ENCODE data around the gene HHATL.

- TF ChIP-seq POLR2AphosphoS5 (IDR thresholded peaks at IDR 0.05; ENCODE audit: low read depth, low read length), result no peak
- no peak for TF ChIP-seq CTCF (IDR thresholded peaks at IDR 0.05; ENCODE audit: control extremely low read depth in 1 of 3, insufficient read depth in 1 of 3, low read depth in 1 of 3, low read length in 3 of 3)
- no peak for TF ChIP-seq FOSL1 (IDR thresholded peaks at IDR 0.05; ENCODE audit: insufficient read depth, low read depth, low read length)
- TF ChIP-seq MAFK (IDR thresholded peaks at IDR 0.05; ENCODE audit: low read depth, low read length), result no peak
- no peak for TF ChIP-seq POLR2A (IDR thresholded peaks at IDR 0.05; ENCODE audit: control extremely low read depth in 1 of 2, low read depth in 2 of 2, low read length in 2 of 2)
- no peak for TF ChIP-seq SIX5 (IDR thresholded peaks at IDR 0.05; ENCODE audit: low read depth, low read length)
- no peak for TF ChIP-seq YY1 (IDR thresholded peaks at IDR 0.05; ENCODE audit: low read depth, low read length)
- TF ChIP-seq CBX8 (IDR thresholded peaks at IDR 0.05; ENCODE audit: borderline replicate concordance, low read depth, low read length), result no peak
These were observed 6.1 kb upstream of the HHATL start for GRCh38 chr3:42708611-42709151.
